ENCODE data around the gene GNB1.

GNB1 gene

DNA sequence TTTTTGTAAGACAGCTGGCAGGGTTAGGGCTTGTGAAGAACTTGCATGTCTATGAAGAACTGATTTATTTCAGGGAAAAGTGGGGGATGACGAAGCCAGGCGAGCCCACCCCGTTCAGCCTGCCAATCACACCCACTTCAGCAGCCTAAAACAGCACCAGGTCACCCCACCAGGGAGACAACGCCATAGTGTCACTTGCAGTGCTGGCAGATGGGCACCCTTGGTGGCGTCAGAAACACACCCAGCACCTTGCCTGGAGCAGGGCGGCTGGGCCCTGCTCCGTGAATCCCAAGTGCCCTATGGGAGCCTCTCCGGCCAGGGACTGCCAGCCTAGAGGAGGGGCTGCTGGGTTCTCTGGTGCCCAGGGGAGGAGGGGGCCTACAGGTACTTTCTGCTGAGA lies 107.6 kb downstream of the GNB1 start:
- H3K4me3 ChIP-seq: no peak overlapping the region
- TF ChIP-seq, protein P1, sequence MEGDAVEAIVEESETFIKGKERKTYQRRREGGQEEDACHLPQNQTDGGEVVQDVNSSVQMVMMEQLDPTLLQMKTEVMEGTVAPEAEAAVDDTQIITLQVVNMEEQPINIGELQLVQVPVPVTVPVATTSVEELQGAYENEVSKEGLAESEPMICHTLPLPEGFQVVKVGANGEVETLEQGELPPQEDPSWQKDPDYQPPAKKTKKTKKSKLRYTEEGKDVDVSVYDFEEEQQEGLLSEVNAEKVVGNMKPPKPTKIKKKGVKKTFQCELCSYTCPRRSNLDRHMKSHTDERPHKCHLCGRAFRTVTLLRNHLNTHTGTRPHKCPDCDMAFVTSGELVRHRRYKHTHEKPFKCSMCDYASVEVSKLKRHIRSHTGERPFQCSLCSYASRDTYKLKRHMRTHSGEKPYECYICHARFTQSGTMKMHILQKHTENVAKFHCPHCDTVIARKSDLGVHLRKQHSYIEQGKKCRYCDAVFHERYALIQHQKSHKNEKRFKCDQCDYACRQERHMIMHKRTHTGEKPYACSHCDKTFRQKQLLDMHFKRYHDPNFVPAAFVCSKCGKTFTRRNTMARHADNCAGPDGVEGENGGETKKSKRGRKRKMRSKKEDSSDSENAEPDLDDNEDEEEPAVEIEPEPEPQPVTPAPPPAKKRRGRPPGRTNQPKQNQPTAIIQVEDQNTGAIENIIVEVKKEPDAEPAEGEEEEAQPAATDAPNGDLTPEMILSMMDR (IDR thresholded peaks at IDR 0.05): no peak
- peak overlapping the region; percentile 15 to 93 for H3K27ac ChIP-seq
- DNase-seq (ENCODE audit: low spot score): no peak

DNA sequence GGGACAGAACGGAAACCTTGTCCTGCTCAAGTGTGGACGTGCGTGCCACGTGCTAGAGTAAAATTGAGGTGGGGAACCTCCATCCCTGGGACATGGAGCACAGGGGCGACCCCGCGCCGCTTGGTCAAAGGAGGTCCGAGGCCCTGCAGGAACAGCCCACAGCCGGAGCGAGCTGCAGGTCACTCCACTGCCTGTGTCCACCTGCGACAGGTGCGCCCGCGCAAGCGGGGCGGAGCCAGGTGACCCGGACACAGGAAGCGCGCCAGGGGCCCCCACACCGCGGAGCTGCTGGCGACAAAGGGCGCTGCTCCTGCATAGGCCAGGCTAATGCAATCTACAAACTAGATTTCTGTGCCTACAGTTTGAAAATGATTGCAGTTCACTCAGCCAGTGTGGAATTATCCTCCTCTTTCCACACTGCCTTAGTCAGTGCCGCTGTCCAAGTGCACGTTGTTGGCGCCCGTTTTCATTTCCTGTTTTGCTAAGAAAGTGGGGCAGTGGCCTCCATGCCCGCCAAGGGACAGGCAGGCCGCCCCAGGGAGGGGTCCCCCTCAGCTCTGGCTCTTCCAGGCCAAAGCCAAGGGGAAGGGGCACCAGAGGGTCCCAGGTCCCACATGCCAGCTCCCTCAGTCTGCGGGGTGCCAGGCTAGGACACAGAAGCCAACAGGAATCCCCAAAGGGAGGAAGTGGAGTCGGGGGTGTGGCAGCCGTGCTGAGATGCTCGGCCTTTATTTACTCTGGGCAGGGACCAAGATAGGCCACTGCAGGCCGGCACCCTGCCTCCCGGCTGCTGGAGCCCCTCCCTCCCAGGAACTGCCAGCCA lies 108.3 kb downstream of the GNB1 start:
- Histone ChIP-seq H3K4me3 (peak overlapping the region; percentile 57), H3K27ac (peak overlapping the region; percentile 15 to 93)
- DNase-seq (ENCODE audit: low spot score): peak; percentile 85
- TF ChIP-seq, protein P1 (IDR thresholded peaks at IDR 0.05): no peak

DNA sequence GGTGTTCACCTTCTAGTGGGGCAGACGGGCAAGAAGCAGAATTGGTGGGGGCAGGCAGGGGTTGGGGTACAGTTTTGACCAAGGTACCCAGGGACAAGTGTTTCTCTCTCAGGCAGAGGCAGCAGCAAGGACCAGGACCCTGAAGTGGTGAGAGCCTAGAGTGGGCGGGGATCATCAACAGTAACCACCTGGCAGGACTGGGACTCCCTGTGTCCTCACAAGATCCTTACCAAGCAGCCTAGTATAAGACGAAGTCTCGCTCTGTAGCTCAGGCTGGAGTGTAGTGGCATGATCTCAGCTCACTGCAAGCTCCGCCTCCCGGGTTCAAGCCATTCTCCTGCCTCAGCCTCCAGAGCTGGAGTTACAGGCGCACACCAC lies 109.4 kb downstream of the GNB1 start:
- TF ChIP-seq, protein P1 (IDR thresholded peaks at IDR 0.05): no peak
- Histone ChIP-seq H3K27ac (peak overlapping the region in 1 of 2 donors; percentile 93), H3K4me3 (no peak overlapping the region)
- no peak for DNase-seq (ENCODE audit: low spot score)

DNA sequence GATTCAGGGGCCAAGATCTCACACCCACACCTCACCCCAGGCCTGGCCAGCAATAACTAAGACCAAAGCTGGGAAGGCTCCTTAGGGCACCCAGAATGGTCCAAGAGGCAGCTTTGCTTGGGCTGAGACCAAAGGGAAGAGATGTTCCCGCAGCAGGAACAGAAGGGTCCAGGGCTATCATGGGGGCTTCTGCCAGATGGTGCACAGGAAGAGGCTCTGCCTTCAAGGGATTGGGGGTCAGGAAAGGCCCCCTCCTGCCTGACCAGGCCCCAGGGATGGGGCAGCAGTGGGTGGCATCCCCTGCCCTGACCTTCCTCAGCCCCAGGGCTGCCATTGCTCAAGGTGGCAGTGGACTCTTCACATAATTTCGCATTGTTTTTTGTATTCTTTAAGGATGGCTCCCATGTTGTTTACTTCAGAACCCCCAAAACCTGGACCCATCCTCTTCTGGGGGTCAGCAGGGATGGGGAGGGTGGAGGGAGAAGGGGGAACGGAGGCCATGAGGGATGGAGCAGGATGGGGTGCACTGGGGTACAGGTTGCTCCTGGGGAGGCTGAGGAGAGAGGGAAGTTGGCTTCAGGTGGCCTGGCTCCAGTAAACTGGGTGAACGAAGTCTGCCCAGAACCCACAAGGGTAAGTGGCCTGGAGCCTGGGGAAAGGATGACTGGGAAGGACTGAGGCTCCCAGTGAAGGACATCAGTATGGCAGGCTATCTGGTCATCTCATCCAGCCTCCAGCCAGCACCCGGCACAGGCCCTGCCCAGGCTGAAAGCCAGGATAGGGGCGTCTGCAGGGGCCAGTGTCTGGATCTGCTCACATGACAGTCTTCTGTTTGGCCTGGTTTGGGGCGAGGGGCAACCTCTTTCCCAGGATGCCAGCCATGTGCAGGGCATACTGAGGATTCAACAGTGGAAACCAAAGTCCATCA lies 110.0 kb downstream of the GNB1 start:
- Histone ChIP-seq H3K27ac (peak overlapping the region in 1 of 2 donors; percentile 93), H3K4me3 (no peak overlapping the region)
- TF ChIP-seq, protein P1 (IDR thresholded peaks at IDR 0.05): no peak
- no peak for DNase-seq (ENCODE audit: low spot score)

DNA sequence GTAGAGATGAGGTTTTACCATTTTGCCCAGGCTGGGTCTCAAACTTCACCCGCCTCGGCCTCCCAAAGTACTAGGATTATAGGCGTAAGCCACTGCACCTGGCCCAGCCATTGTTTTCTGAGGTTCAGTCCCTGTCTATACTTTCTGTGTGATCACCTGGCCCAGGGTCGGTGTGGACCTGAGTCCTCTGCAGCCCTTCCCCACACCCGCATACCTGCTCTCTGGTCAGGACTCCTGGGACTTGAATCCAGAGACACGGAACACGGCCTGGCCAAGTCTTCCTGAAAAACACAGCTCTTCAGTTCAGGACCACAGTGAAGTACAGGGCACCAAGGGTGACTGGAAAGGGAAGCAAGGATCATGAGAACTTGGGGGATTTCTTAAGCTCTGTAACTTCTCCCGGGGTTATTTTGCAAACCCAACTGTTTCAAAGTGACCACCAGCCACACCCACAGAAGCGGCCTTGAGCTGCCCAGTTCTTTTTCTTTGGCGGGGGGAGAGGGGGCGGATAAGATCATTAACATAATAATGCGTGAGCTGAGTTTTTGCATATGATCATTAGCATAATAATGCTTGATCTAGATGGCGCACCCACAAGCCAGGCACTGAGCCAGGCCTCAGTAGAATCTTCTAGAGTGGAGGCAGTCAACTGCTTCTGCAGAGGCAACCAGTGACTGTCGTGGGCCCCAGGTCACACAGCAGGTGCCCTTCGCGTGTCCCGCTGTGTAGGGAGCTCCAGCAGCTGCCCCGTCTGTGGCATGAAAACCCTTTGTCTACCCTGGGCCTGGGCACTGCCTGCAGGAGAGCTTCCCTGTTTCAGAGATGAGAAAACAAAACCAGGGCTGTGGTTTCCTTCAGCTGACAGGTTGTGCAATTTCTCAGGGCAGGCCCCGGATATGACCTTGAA lies 110.9 kb downstream of the GNB1 start:
- TF ChIP-seq, protein P1 (IDR thresholded peaks at IDR 0.05): no peak
- no peak for DNase-seq (ENCODE audit: low spot score)
- H3K27ac ChIP-seq: peak overlapping the region in 1 of 2 donors; percentile 93
- H3K4me3 ChIP-seq: peak overlapping the region; percentile 27

DNA sequence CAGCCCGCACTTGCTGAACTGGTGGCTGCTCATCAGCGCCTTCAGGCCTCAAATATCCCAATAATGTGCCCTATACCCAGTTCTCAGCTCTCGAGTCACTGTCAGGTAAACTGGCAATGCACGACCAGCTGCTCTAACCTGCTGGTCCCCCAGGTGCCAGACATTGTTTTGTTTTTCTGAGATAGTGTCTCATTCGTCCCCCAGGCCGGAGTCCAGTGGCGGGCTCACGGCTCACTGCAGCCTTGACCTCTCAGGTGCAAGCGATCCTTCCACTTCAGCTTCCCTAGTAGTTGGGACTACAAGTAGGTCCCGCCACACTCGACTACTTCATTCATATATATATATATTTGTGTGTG lies 111.6 kb downstream of the GNB1 start:
- peak overlapping the region; percentile 80 for H3K4me3 ChIP-seq
- TF ChIP-seq, protein P1 (IDR thresholded peaks at IDR 0.05): no peak
- peak overlapping the region in 1 of 2 donors; percentile 93 for H3K27ac ChIP-seq

More for the DNA sequence above, 111.6 kb downstream of the GNB1 start:
- no peak for DNase-seq (ENCODE audit: low spot score)
